H1 (cell line): ENCODE results near the gene ZNF48. TPM values are rescaled to one million over a fixed set of nuclear protein-coding genes. Genes with fewer than 3 reads are reported as not detected.

Experiments
- CEBPB ChIP-seq: IDR thresholded peaks from 2 replicates; pipeline ENCODE4 v1.6.1; 2012; ENCODE audit warnings: low read depth, low read length
- EZH2 ChIP-seq: fragments of 200-600 bp; sonication (generic); IDR thresholded peaks from 2 replicates; pipeline ENCODE4 v1.7.1; 2012; ENCODE audit warnings: low read depth, mild to moderate bottlenecking, moderate library complexity, low read length, inconsistent platforms; ENCODE audit not compliant: severe bottlenecking
- KDM4A ChIP-seq: IDR thresholded peaks from one replicate; pipeline ENCODE4 v1.7.1; 2012; ENCODE audit warnings: low read depth, mild to moderate bottlenecking, moderate library complexity, low read length, inconsistent platforms; ENCODE audit not compliant: severe bottlenecking
- KDM5A ChIP-seq: fragments of 200-600 bp; IDR thresholded peaks from 2 replicates; pipeline ENCODE4 v1.7.1; 2012; ENCODE audit warnings: mild to moderate bottlenecking, low read length, inconsistent platforms, mixed read lengths
- TEAD4 ChIP-seq: IDR thresholded peaks from 2 replicates; pipeline ENCODE4 v1.6.1; 2012; ENCODE audit warnings: low read depth, low read length, inconsistent platforms, mixed read lengths
- polyA plus RNA-seq, 7 experiments: library from polyadenylated mRNA; depleted of rRNA in 3 of 7; stranded (reverse) in 5 of 7; unstranded in 2 of 7; fragments of >200 nt in 5 of 7; fragments of 200-250 nt in 2 of 7; gene quantifications; 1 replicate in 5 of 7; 2 replicates in 1 of 7; 4 replicates in 1 of 7; pipeline versions ENCODE4 v1.2.1 to v1.2.3, GENCODE V29; 2011 to 2013; ENCODE audit warnings: missing spikeins in 2 of 7, mixed read lengths in 2 of 7
- small RNA-seq: library from polyadenylated mRNA; stranded (forward); fragments of <200 nt; extraction: miRNeasy Mini kit (QIAGEN cat#:217004); gene quantifications from one replicate; pipeline ENCODE3, GENCODE V24; 2013; ENCODE audit not compliant: insufficient read depth
- total RNA-seq: library from RNA; stranded (reverse); fragmentation: NEBNext Ultra II Directional; extraction: Animal tissue kit (Norgen Biotek cat#: 25700); gene quantifications from 2 replicates; pipeline ENCODE4 v1.2.1, GENCODE V29; 2021
- TF ChIP-seq, protein P1 (sequence below): IDR thresholded peaks from 2 replicates; pipeline ENCODE4 v1.6.1; 2012; ENCODE audit warnings: low read length, inconsistent platforms

ZNF48 gene
- total and polyA plus RNA-seq, 2 of the 8 experiments (the other 6 are each of a cell fraction or from before 2014, with no cell fraction given) = 30.4 to 41.2 TPM

DNA sequence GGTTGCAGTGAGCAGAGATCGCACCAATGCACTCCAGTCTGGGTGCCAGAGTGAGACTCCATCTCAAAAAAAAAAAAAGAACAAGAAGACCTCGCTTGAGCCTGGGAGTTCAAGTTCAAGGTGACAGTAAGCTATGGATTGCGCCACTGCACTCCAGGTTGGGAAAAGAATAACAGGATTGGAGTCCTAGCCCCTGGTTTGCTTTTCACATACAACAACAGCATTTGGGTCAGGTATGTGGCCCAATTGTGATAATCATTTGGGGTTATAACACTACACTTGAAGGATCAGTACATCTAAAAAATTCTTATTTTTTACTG, 53.9 kb downstream of the ZNF48 start (continued):
- TF ChIP-seq KDM5A = no peak
- TF ChIP-seq EZH2 = no peak
- TF ChIP-seq TEAD4 = no peak
- TF ChIP-seq CEBPB = no peak
- TF ChIP-seq, protein P1, sequence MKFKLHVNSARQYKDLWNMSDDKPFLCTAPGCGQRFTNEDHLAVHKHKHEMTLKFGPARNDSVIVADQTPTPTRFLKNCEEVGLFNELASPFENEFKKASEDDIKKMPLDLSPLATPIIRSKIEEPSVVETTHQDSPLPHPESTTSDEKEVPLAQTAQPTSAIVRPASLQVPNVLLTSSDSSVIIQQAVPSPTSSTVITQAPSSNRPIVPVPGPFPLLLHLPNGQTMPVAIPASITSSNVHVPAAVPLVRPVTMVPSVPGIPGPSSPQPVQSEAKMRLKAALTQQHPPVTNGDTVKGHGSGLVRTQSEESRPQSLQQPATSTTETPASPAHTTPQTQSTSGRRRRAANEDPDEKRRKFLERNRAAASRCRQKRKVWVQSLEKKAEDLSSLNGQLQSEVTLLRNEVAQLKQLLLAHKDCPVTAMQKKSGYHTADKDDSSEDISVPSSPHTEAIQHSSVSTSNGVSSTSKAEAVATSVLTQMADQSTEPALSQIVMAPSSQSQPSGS = no peak
- no peak for TF ChIP-seq KDM4A

Small RNAs within 50 kb of the gene (small RNA-seq; reads per million reads assigned to genes)
- 0.69 reads per million for gene RF00406

Other genes starting within 250 kb of the ZNF48 start
- gene CORO1A, start 211.8 kb upstream of the ZNF48 start, total RNA-seq = 11.7 and 12.1 TPM in 2 replicates
- 10.9 and 11.8 TPM in 2 replicates for gene CORO1A, start 211.8 kb upstream of the ZNF48 start, polyA plus RNA-seq (2011; rRNA removed)
- 208 and 211 TPM in 2 replicates for gene BOLA2B, start 201.8 kb upstream of the ZNF48 start, total RNA-seq
- 872 and 991 TPM in 2 replicates for gene BOLA2B, start 201.8 kb upstream of the ZNF48 start, polyA plus RNA-seq (2011; rRNA removed)
- 18.2 and 36.9 TPM in 2 replicates for gene SLX1A, start 201.5 kb upstream of the ZNF48 start, total RNA-seq
- gene SLX1A, start 201.5 kb upstream of the ZNF48 start, polyA plus RNA-seq (2011; rRNA removed) = 4.7 and 7.3 TPM in 2 replicates
- 10.9 and 13.8 TPM in 2 replicates for gene SULT1A3, start 196.2 kb upstream of the ZNF48 start, total RNA-seq
- 1.9 and 4.4 TPM in 2 replicates for gene SULT1A3, start 196.2 kb upstream of the ZNF48 start, polyA plus RNA-seq (2011; rRNA removed)
- gene NPIPB13, start 146.9 kb upstream of the ZNF48 start, total RNA-seq = 13.5 and 15.5 TPM in 2 replicates
- 4.3 and 6.0 TPM in 2 replicates for gene NPIPB13, start 146.9 kb upstream of the ZNF48 start, polyA plus RNA-seq (2011; rRNA removed)
- gene CD2BP2, start 40.1 kb upstream of the ZNF48 start, total RNA-seq = 55.3 and 55.4 TPM in 2 replicates
- 22.4 and 30.4 TPM in 2 replicates for gene CD2BP2, start 40.1 kb upstream of the ZNF48 start, polyA plus RNA-seq (2011; rRNA removed)
- gene TBC1D10B, start 24.9 kb upstream of the ZNF48 start, total RNA-seq = 28.6 and 29.4 TPM in 2 replicates
- 15.4 and 22.1 TPM in 2 replicates for gene TBC1D10B, start 24.9 kb upstream of the ZNF48 start, polyA plus RNA-seq (2011; rRNA removed)
- gene MYL11, start 20.6 kb upstream of the ZNF48 start, total RNA-seq = 1.2 TPM in 1 of 2 replicates, not detected in the other
- gene MYL11, start 20.6 kb upstream of the ZNF48 start, polyA plus RNA-seq (2011; rRNA removed) = 1.4 and 1.5 TPM in 2 replicates
- 0.84 and 1.4 TPM in 2 replicates for gene SEPTIN1, start 12.9 kb upstream of the ZNF48 start, total RNA-seq
- gene SEPTIN1, start 12.9 kb upstream of the ZNF48 start, polyA plus RNA-seq (2011; rRNA removed) = 0.24 and 0.57 TPM in 2 replicates
- 9.6 and 10.6 TPM in 2 replicates for gene ZNF771, start 12.2 kb downstream of the ZNF48 start, total RNA-seq
- 15.7 and 20.2 TPM in 2 replicates for gene ZNF771, start 12.2 kb downstream of the ZNF48 start, polyA plus RNA-seq (2011; rRNA removed)
- gene DCTPP1, start 34.6 kb downstream of the ZNF48 start, total RNA-seq = 90.4 and 94.5 TPM in 2 replicates
- gene DCTPP1, start 34.6 kb downstream of the ZNF48 start, polyA plus RNA-seq (2011; rRNA removed) = 103 and 105 TPM in 2 replicates
- 61.8 and 62.0 TPM in 2 replicates for gene SEPHS2, start 50.5 kb downstream of the ZNF48 start, total RNA-seq
- gene SEPHS2, start 50.5 kb downstream of the ZNF48 start, polyA plus RNA-seq (2011; rRNA removed) = 27.5 and 28.2 TPM in 2 replicates
- gene ITGAL, start 77.3 kb downstream of the ZNF48 start, total RNA-seq = not detected in 2 replicates
- 0.02 TPM in 1 of 2 replicates, not detected in the other for gene ITGAL, start 77.3 kb downstream of the ZNF48 start, polyA plus RNA-seq (2011; rRNA removed)
- 34.7 and 36.1 TPM in 2 replicates for gene ZNF768, start 131.1 kb downstream of the ZNF48 start, total RNA-seq
- 47.7 and 63.3 TPM in 2 replicates for gene ZNF768, start 131.1 kb downstream of the ZNF48 start, polyA plus RNA-seq (2011; rRNA removed)
- gene ZNF747, start 139.4 kb downstream of the ZNF48 start, total RNA-seq = 10.3 and 12.0 TPM in 2 replicates
- 9.9 and 10.7 TPM in 2 replicates for gene ZNF747, start 139.4 kb downstream of the ZNF48 start, polyA plus RNA-seq (2011; rRNA removed)
- gene ZNF764, start 163.0 kb downstream of the ZNF48 start, total RNA-seq = 7.7 and 8.4 TPM in 2 replicates
- gene ZNF764, start 163.0 kb downstream of the ZNF48 start, polyA plus RNA-seq (2011; rRNA removed) = 5.7 and 8.3 TPM in 2 replicates
- 3.5 and 3.7 TPM in 2 replicates for gene ZNF688, start 176.3 kb downstream of the ZNF48 start, total RNA-seq
- 2.7 and 6.3 TPM in 2 replicates for gene ZNF688, start 176.3 kb downstream of the ZNF48 start, polyA plus RNA-seq (2011; rRNA removed)
- gene ZNF785, start 190.3 kb downstream of the ZNF48 start, total RNA-seq = 12.9 and 14.8 TPM in 2 replicates
- 8.6 and 11.7 TPM in 2 replicates for gene ZNF785, start 190.3 kb downstream of the ZNF48 start, polyA plus RNA-seq (2011; rRNA removed)
- 14.2 and 14.3 TPM in 2 replicates for gene ZNF689, start 215.0 kb downstream of the ZNF48 start, total RNA-seq
- gene ZNF689, start 215.0 kb downstream of the ZNF48 start, polyA plus RNA-seq (2011; rRNA removed) = 15.3 and 19.0 TPM in 2 replicates